ENCODE results near the gene PHACTR4.

- TF ChIP-seq SP2 (tag by site-specific recombination; IDR thresholded peaks at IDR 0.05) (no peak), SALL2 (tag by site-specific recombination; IDR thresholded peaks at IDR 0.05; ENCODE audit: borderline replicate concordance) (no peak), ZNF658 (tag by site-specific recombination; IDR thresholded peaks at IDR 0.05) (no peak), ZNF274 (IDR thresholded peaks at IDR 0.05; ENCODE audit: low read length) (no peak), ZNF274 (tag by site-specific recombination; IDR thresholded peaks at IDR 0.05; ENCODE audit: borderline replicate concordance) (no peak), ZNF654 (tag by site-specific recombination; IDR thresholded peaks at IDR 0.05; ENCODE audit: low read depth) (no peak), MEIS1 (CRISPR knock-in tag; IDR thresholded peaks at IDR 0.05; ENCODE audit: borderline replicate concordance) (no peak), ZNF792 (tag by site-specific recombination; IDR thresholded peaks at IDR 0.05) (no peak), ZNF510 (tag by site-specific recombination; IDR thresholded peaks at IDR 0.05; ENCODE audit: insufficient replicate concordance) (no peak)
- TF ChIP-seq, protein P1, sequence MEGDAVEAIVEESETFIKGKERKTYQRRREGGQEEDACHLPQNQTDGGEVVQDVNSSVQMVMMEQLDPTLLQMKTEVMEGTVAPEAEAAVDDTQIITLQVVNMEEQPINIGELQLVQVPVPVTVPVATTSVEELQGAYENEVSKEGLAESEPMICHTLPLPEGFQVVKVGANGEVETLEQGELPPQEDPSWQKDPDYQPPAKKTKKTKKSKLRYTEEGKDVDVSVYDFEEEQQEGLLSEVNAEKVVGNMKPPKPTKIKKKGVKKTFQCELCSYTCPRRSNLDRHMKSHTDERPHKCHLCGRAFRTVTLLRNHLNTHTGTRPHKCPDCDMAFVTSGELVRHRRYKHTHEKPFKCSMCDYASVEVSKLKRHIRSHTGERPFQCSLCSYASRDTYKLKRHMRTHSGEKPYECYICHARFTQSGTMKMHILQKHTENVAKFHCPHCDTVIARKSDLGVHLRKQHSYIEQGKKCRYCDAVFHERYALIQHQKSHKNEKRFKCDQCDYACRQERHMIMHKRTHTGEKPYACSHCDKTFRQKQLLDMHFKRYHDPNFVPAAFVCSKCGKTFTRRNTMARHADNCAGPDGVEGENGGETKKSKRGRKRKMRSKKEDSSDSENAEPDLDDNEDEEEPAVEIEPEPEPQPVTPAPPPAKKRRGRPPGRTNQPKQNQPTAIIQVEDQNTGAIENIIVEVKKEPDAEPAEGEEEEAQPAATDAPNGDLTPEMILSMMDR (tag by site-specific recombination; IDR thresholded peaks at IDR 0.05): no peak
- TF ChIP-seq, protein P2, sequence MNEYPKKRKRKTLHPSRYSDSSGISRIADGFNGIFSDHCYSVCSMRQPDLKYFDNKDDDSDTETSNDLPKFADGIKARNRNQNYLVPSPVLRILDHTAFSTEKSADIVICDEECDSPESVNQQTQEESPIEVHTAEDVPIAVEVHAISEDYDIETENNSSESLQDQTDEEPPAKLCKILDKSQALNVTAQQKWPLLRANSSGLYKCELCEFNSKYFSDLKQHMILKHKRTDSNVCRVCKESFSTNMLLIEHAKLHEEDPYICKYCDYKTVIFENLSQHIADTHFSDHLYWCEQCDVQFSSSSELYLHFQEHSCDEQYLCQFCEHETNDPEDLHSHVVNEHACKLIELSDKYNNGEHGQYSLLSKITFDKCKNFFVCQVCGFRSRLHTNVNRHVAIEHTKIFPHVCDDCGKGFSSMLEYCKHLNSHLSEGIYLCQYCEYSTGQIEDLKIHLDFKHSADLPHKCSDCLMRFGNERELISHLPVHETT (tag by site-specific recombination; IDR thresholded peaks at IDR 0.05): no peak
- TF ChIP-seq, protein P3, sequence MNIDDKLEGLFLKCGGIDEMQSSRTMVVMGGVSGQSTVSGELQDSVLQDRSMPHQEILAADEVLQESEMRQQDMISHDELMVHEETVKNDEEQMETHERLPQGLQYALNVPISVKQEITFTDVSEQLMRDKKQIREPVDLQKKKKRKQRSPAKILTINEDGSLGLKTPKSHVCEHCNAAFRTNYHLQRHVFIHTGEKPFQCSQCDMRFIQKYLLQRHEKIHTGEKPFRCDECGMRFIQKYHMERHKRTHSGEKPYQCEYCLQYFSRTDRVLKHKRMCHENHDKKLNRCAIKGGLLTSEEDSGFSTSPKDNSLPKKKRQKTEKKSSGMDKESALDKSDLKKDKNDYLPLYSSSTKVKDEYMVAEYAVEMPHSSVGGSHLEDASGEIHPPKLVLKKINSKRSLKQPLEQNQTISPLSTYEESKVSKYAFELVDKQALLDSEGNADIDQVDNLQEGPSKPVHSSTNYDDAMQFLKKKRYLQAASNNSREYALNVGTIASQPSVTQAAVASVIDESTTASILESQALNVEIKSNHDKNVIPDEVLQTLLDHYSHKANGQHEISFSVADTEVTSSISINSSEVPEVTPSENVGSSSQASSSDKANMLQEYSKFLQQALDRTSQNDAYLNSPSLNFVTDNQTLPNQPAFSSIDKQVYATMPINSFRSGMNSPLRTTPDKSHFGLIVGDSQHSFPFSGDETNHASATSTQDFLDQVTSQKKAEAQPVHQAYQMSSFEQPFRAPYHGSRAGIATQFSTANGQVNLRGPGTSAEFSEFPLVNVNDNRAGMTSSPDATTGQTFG (tag by site-specific recombination; IDR thresholded peaks at IDR 0.05; ENCODE audit: borderline replicate concordance): no peak
These were observed 30.6 kb upstream of the PHACTR4 start for GRCh38 chr1:28338897-28339296.

All from HEK293 (cell line).